Endothelial cell of hepatic sinusoid (primary cell): ENCODE data around the gene CD79A.
"Not testable (repeated sequence)": the region's sequence is repeated elsewhere in the genome, so short reads cannot be mapped to it uniquely, and the experiment has no call there.

Source experiments
- in situ Hi-C: cut with HindIII; loops from 2 replicates; pipeline ENCODE4 v1.10.0; 2017; ENCODE audit warnings: low sequenced_read_pairs

CD79A gene

DNA sequence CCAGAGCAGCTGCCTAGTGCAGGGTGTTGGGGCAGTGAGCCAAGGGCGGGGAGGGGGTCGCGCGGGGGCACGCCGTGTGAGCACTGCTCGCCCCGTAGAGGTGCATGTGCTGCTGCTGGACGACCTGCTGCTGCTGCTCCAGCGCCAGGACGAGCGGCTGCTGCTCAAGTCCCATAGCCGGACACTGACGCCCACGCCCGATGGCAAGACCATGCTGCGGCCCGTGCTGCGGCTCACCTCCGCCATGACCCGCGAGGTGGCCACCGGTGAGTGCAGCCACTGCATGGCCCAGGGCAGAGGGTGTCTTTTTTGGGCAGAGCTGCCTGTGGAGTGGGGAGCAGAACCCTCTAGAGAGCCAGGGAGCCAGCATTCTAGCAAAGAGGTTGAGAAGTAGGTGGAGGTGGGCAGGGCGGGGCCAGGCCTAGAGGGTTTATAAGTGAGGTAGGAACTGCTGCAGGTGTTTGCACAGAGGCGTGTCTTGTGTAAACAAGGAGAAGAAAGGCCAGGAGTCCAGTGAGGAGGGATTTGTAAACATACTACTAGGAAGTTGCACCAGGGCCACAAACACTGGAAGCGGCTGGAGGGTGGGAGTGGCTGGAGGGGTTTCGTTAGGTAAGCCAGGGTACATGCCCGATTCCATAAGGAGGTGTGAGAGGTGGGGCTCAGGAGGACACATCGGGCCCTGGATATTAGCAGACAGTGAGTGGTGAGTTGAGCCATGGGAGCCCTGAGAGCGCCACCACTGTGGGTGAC is 27.2 kb downstream of the CD79A start:
- in situ Hi-C loops: no loop called here

- in situ Hi-C loops: no loop called here
Observed at GRCh38 chr19:41905273-41906002, 28.4 kb downstream of the CD79A start.

GRCh38 chr19:41906271-41906670 is 29.2 kb downstream of the CD79A start:
- in situ Hi-C loops: no loop called here

DNA sequence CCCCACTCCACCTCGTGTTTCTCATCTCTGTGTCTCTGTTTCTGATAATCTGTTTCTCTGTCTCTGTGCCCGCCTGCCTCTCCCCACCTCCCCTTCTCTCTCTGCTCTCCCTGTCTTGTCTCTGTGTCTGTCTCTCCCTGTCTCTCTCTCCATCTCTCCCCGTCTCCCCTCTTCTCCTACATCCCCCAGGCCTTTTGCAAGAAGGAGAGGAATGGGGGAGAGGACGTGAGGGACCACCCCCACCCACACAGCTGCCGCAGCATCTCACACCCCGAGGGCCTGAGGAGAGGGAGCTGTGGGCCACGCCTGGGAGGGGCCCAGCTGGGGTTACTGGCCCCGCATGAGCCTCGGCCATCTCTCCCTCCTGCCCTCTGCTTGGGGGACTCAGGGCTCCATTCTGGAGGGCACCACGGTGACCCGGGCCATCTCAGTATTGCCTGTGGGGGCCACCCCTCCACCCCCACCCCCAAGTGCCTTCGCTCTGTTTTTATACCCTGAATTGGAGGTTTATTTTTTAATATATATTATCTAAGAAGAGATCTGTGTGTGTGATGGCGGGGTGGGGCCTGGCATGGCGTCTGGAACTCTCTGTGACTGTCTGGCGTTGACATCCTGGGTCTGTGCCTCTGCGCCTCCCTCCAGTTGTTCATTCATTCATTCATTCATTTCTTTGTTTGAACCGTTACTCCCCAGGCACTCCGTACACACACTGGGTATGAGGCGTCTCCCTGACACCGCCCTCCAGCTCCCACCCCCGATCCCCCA is 30.0 kb downstream of the CD79A start:
- in situ Hi-C loops: no loop called here

- in situ Hi-C loops: no loop called here
Observed at GRCh38 chr19:41907994-41908615, 31.0 kb downstream of the CD79A start.

DNA sequence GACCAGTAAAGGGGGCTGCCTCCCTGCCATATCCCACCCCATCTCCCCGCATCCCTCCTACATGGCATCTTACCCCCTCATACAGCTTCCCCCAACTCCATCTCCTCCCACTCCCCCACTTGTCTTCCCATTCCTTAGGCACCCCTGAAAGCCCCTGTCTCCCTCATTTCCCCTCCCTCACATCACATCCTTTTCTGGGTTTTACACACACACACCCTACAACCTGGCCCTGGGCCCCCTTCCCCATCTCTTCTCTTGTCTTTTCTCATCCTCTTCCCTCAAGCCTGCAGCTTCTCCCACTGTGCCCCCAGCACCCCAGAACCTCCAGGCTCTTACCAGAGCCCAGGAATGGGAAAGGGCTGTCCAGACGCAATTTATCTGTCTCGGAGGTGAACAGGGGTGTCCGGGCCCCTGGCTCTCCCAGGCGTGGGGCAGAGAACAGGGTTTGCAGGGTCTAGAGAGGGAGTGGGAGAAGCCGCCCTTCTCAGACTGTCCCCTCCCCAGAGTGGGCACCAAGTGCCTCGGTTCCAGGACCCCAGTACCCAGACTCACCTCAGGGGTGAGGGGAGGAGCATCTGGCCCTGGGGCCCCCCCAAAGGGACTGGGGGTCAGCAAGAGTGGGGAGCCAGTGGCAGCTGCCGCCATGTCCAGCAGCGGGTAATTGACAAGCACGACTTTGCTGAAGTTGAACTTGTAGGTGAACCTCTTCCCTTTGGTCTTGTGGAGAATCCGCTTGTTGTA is 31.8 kb downstream of the CD79A start:
- in situ Hi-C loops: no loop called here

GRCh38 chr19:41909706-41910105 is 32.6 kb downstream of the CD79A start:
- in situ Hi-C loops: no loop called here

DNA sequence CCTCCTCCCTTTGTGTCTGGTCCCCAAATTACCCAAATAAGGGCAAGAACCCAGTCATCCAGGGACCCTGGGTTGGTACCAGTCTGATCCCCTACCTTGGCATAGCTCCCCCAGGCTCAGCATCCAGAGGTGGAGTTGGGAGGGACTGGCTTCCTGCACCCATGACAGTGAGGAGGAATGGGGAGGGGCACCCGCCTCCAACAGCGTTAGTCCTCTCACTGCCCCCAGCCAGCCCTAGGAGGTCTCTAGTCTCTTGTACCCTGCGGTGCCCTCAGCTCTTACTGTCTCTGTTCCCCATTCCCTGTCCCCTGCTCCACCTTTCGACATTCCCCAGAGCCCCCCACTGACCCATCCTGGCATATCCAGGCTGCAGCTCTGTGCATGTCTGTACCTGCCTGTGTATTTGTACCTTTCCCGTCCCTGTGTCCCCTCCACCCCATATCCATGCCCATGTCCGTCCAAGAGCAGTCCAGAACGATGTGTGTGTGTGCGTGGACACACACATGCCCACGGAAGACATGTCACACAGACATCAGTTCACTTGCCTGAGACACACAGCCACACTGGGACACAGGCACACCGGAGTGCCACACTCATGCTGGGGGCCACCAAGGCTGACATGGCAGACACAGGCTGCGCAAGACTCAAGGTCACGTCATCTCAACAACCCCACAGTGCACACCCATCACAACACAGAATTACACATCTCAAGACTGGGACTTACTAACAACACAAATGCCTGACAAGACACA is 33.3 kb downstream of the CD79A start:
- in situ Hi-C loops: no loop called here

- in situ Hi-C loops: no loop called here
Observed at GRCh38 chr19:41910992-41911888, 34.2 kb downstream of the CD79A start.

- in situ Hi-C loops: no loop called here
Observed at GRCh38 chr19:41911889-41912731, 35.0 kb downstream of the CD79A start.

DNA sequence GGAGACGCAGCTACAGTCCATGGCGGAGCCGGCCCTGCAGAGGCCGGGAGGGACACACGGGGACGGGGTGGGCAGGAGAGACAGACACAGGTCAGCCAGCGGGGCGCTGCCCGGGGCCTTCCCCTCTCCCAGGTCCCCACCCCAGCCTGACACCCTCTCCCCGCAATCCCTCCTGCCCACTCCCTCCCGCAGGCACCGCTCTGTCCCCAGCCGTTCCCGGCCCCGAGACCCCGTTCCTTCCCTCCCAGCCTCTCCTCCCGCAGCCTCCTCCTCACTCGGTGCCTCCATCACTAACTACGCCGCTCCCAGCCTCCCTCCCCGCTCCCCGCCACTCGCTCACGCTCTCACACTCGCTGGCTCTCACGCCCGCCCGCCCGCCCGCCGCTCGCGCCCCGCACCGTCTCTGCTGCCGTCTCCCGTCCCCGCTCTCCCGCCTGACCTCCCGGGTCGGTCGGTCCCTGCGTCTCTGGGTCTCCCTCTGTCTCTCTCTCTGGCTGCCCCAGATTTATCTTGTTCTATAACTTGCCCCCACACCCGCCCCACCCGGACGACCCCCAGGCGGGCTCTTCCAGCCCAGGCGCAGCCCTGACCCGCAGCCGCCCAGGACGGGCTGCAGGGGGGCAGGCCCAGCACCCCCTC is 35.9 kb downstream of the CD79A start:
- in situ Hi-C loops: no loop called here

DNA sequence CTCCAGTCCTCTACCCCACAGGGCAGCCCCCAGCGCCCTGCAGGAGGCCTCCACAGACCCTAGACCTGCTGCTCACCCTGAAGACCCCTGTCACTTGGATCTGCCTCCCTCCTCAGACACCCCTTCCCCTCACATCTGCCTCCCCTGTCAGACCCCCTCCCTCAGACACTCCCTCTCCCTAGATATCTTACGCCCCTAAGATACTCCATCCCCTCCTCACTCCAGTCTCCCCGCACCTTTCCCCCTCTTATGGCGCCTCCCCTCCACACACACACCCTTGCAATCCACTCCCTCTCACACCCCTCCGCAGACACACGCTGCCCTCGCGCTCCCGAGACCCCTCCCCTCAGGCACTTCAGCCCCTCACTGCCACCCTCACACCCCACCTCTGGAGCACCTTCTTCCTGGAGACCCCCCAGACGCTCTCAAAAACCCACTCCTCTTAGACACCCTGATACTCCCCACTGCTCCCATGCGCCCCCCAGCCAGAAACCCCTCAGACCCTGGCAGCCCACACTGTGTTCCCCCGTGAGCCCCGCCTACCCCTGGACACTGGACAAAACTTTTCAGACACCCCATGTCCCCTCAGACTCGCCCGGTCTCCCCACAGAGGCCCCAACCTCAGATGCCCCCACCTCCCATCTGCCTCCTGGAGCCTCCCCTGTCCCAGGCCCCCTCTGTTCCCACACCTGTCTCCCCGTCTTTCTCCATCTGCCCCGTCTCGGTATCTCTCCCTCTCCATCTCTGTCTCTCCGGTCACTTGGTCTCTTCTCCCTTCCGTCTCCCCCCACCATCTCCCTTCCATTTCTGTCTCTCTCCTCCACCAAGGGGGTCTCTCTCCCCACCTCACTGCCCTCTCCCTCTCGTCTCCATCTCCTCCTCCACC is 36.7 kb downstream of the CD79A start:
- in situ Hi-C loops: no loop called here

GRCh38 chr19:41914424-41914834 is 37.4 kb downstream of the CD79A start:
- in situ Hi-C loops: not testable (repeated sequence)

- in situ Hi-C loops: loop anchor here (5.0 kb wide), 1 partner anchor 63 kb away; no protein-coding TSS in a partner anchor
Observed at GRCh38 chr19:41915021-41915775, 38.1 kb downstream of the CD79A start.

- in situ Hi-C loops: loop anchor here (5.0 kb wide), 1 partner anchor 64 kb away; no protein-coding TSS in a partner anchor
Observed at GRCh38 chr19:41915776-41916414, 38.8 kb downstream of the CD79A start.
